ENCODE data around the gene PTPRD. TPM values are rescaled to one million over a fixed set of nuclear protein-coding genes. Genes with fewer than 3 reads are reported as not detected.

PTPRD gene
- total RNA-seq, 1 experiment from 2014 or later, result 1.8 TPM

- no peaks in the 10 kb centered on the region for H3K4me1 Mint-ChIP-seq (ENCODE audit: low read depth, unreplicated experiment)
- CTCF ChIA-PET, result no interaction called here
- H3K27me3 Mint-ChIP-seq (ENCODE audit: unreplicated experiment), result peaks cover 9% of the 10 kb centered on the region
- TF ChIP-seq CTCF (IDR thresholded peaks at IDR 0.05; ENCODE audit: unreplicated experiment), result no peak
- intact Hi-C loops (cut with micrococcal nuclease; ENCODE audit: unreplicated experiment), result no loop called here
- no peak overlapping the region for H3K27ac Mint-ChIP-seq (ENCODE audit: unreplicated experiment)
- DNase-seq, result no peak
- H3K36me3 Mint-ChIP-seq (ENCODE audit: insufficient read depth, unreplicated experiment), result no peaks in the 10 kb centered on the region
- no TSS peak for BruUV-seq (replicated peaks)
- no peaks in the 10 kb centered on the region for H3K9me3 Mint-ChIP-seq (ENCODE audit: low read depth, unreplicated experiment)
- H3K4me3 Mint-ChIP-seq (ENCODE audit: low read depth, unreplicated experiment), result no peak overlapping the region
These were observed 1748.3 kb downstream of the PTPRD start for GRCh38 chr9:8864545-8864896.

GRCh38 chr9:8863886-8864544 is 1748.8 kb downstream of the PTPRD start:
- Mint-ChIP-seq H3K4me1 (ENCODE audit: low read depth, unreplicated experiment) (no peaks in the 10 kb centered on the region), H3K4me3 (ENCODE audit: low read depth, unreplicated experiment) (no peak overlapping the region), H3K36me3 (ENCODE audit: insufficient read depth, unreplicated experiment) (no peaks in the 10 kb centered on the region), H3K27me3 (ENCODE audit: unreplicated experiment) (peaks cover 14% of the 10 kb centered on the region), H3K9me3 (ENCODE audit: low read depth, unreplicated experiment) (no peaks in the 10 kb centered on the region), H3K27ac (ENCODE audit: unreplicated experiment) (no peak overlapping the region)
- CTCF ChIA-PET, result no interaction called here
- no peak for DNase-seq
- no peak for TF ChIP-seq CTCF (IDR thresholded peaks at IDR 0.05; ENCODE audit: unreplicated experiment)
- BruUV-seq (replicated peaks), result no TSS peak
- intact Hi-C loops (cut with micrococcal nuclease; ENCODE audit: unreplicated experiment), result no loop called here

- H3K4me3 Mint-ChIP-seq (ENCODE audit: low read depth, unreplicated experiment), result no peak overlapping the region
- BruUV-seq (replicated peaks), result no TSS peak
- no peaks in the 10 kb centered on the region for H3K9me3 Mint-ChIP-seq (ENCODE audit: low read depth, unreplicated experiment)
- no peaks in the 10 kb centered on the region for H3K36me3 Mint-ChIP-seq (ENCODE audit: insufficient read depth, unreplicated experiment)
- no peaks in the 10 kb centered on the region for H3K4me1 Mint-ChIP-seq (ENCODE audit: low read depth, unreplicated experiment)
- no peak overlapping the region for H3K27ac Mint-ChIP-seq (ENCODE audit: unreplicated experiment)
- peaks cover 23% of the 10 kb centered on the region for H3K27me3 Mint-ChIP-seq (ENCODE audit: unreplicated experiment)
- CTCF ChIA-PET, result no interaction called here
- DNase-seq, result no peak
- no peak for TF ChIP-seq CTCF (IDR thresholded peaks at IDR 0.05; ENCODE audit: unreplicated experiment)
- intact Hi-C loops (cut with micrococcal nuclease; ENCODE audit: unreplicated experiment), result no loop called here
These were observed 1749.7 kb downstream of the PTPRD start for GRCh38 chr9:8863069-8863468.

GRCh38 chr9:8860925-8861324 is 1751.9 kb downstream of the PTPRD start:
- CTCF ChIA-PET, result no interaction called here

More at GRCh38 chr9:8860925-8861324, 1751.9 kb downstream of the PTPRD start:
- BruUV-seq (replicated peaks), result no TSS peak
- no peak for TF ChIP-seq CTCF (IDR thresholded peaks at IDR 0.05; ENCODE audit: unreplicated experiment)
- H3K4me3 Mint-ChIP-seq (ENCODE audit: low read depth, unreplicated experiment), result no peak overlapping the region
- DNase-seq, result no peak
- no peaks in the 10 kb centered on the region for H3K4me1 Mint-ChIP-seq (ENCODE audit: low read depth, unreplicated experiment)
- H3K27ac Mint-ChIP-seq (ENCODE audit: unreplicated experiment), result no peak overlapping the region
- intact Hi-C loops (cut with micrococcal nuclease; ENCODE audit: unreplicated experiment), result no loop called here
- peaks cover 35% of the 10 kb centered on the region for H3K27me3 Mint-ChIP-seq (ENCODE audit: unreplicated experiment)
- no peaks in the 10 kb centered on the region for H3K36me3 Mint-ChIP-seq (ENCODE audit: insufficient read depth, unreplicated experiment)
- H3K9me3 Mint-ChIP-seq (ENCODE audit: low read depth, unreplicated experiment), result no peaks in the 10 kb centered on the region

Measured in Calu3 (cell line).